Measurements from ENCODE around the gene LRCOL1.

LRCOL1 gene

GRCh38 chr12:132556216-132556615 lies 54.2 kb downstream of the LRCOL1 start:
- H3K27ac ChIP-seq (ENCODE audit: extremely low read depth, low read depth, low read length) = no peak overlapping the region
- CTCF ChIA-PET = no interaction called here
- H3K36me3 ChIP-seq (ENCODE audit: control insufficient read depth in 2 of 2, insufficient read depth in 1 of 2, low read length in 2 of 2) = no peaks in the 10 kb centered on the region
- H3K4me1 ChIP-seq (ENCODE audit: control insufficient read depth, insufficient read depth, low read length) = no peaks in the 10 kb centered on the region
- POLR2A ChIA-PET = no interaction called here
- no peak overlapping the region for H3K4me3 ChIP-seq (ENCODE audit: low read depth, low read length)
- TF ChIP-seq ZNF146 (tag by site-specific recombination; IDR thresholded peaks at IDR 0.05) (no peak), ZNF132 (tag by site-specific recombination; IDR thresholded peaks at IDR 0.05; ENCODE audit: borderline replicate concordance) (no peak), ZFP41 (tag by site-specific recombination; IDR thresholded peaks at IDR 0.05; ENCODE audit: borderline replicate concordance) (no peak), ZNF18 (tag by site-specific recombination; IDR thresholded peaks at IDR 0.05) (no peak), GLIS1 (tag by site-specific recombination; IDR thresholded peaks at IDR 0.05) (no peak), ZNF341 (tag by site-specific recombination; IDR thresholded peaks at IDR 0.05; ENCODE audit: low read depth) (no peak), ZBTB11 (tag by site-specific recombination; conservative IDR thresholded peaks at IDR 0.05; ENCODE audit: low read depth) (no peak), ZNF585B (tag by site-specific recombination; IDR thresholded peaks at IDR 0.05) (no peak), ZNF350 (tag by site-specific recombination; IDR thresholded peaks at IDR 0.05) (no peak), TSHZ1 (tag by site-specific recombination; IDR thresholded peaks at IDR 0.05; ENCODE audit: borderline replicate concordance) (no peak), ZBTB26 (tag by site-specific recombination; optimal IDR thresholded peaks at IDR 0.05) (no peak), ZNF623 (tag by site-specific recombination; IDR thresholded peaks at IDR 0.05) (no peak), ZNF354C (tag by site-specific recombination; IDR thresholded peaks at IDR 0.05; ENCODE audit: borderline replicate concordance, low read depth) (no peak), KLF9 (tag by site-specific recombination; IDR thresholded peaks at IDR 0.05; ENCODE audit: low read depth) (no peak), ZEB2 (tag by site-specific recombination; IDR thresholded peaks at IDR 0.05) (no peak), ZNF391 (tag by site-specific recombination; IDR thresholded peaks at IDR 0.05; ENCODE audit: borderline replicate concordance, low read depth) (no peak), ZNF169 (tag by site-specific recombination; IDR thresholded peaks at IDR 0.05) (no peak), KLF7 (tag by site-specific recombination; IDR thresholded peaks at IDR 0.05; ENCODE audit: borderline replicate concordance) (no peak), ZNF223 (tag by site-specific recombination; IDR thresholded peaks at IDR 0.05) (no peak), ZBTB6 (tag by site-specific recombination; IDR thresholded peaks at IDR 0.05) (no peak)
- no peaks in the 10 kb centered on the region for H3K9me3 ChIP-seq (ENCODE audit: control insufficient read depth, insufficient read depth, low read depth, low read length)
